Measurements from ENCODE around the gene BBLN.
A peak's percentile ranks its signal among the peaks of the same experiment; 100 is the strongest.

BBLN gene

DNA sequence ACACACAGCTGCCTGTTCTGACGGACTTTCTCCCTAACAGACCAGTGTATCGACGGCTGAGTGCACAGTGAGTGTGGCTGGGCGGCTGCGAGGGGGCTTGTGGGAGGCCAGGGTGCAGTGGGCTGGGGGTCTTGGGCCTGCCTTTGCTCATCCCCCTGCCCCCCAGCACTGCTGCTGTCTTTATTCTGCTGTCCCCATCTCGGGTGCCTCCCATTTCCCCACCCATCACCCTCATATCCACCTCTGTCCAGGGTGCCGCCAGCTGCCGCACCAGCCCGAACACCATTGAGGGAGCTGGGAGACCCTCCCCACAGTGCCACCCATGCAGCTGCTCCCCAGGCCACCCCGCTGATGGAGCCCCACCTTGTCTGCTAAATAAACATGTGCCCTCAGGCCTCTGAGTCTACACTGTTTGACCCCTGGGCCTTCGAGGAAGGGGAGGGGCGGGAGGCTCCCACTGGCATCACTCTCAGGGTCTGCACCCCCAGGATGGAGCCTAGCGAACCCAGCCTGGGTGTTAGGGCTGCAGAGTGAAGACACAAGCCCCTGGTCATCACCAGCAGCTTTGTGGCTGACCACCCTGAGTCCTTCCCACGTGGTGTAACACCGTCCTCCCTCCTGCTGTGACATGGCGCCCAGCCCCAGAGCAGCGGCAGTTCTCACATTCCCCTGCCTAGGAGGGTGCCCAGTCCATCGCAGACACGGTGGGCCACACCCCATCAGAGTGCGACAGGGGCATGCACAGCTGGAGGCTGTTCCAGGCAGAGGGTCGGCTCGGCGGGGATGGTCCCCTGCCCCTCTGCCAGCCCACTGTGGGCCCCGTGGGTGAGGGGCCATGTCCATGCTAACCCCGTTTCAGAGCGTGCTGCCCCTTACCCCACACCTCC is 6.8 kb upstream of the BBLN start:
- no peak for ATAC-seq (ENCODE audit: low read depth)

GRCh38 chr9:128153947-128154695 is 5.9 kb upstream of the BBLN start:
- H3K4me3 ChIP-seq (ENCODE audit: severe bottlenecking), result no peak overlapping the region
- H3K4me1 ChIP-seq (ENCODE audit: insufficient read depth, poor library complexity, severe bottlenecking), result peaks cover 5% of the 10 kb centered on the region
- H3K36me3 ChIP-seq (ENCODE audit: low read depth), result no peaks in the 10 kb centered on the region
- no peak for ATAC-seq (ENCODE audit: low read depth)
- DNase-seq (ENCODE audit: low spot score), result no peak
- H3K9me3 ChIP-seq (ENCODE audit: severe bottlenecking), result no peaks in the 10 kb centered on the region
- TF ChIP-seq, protein P1, sequence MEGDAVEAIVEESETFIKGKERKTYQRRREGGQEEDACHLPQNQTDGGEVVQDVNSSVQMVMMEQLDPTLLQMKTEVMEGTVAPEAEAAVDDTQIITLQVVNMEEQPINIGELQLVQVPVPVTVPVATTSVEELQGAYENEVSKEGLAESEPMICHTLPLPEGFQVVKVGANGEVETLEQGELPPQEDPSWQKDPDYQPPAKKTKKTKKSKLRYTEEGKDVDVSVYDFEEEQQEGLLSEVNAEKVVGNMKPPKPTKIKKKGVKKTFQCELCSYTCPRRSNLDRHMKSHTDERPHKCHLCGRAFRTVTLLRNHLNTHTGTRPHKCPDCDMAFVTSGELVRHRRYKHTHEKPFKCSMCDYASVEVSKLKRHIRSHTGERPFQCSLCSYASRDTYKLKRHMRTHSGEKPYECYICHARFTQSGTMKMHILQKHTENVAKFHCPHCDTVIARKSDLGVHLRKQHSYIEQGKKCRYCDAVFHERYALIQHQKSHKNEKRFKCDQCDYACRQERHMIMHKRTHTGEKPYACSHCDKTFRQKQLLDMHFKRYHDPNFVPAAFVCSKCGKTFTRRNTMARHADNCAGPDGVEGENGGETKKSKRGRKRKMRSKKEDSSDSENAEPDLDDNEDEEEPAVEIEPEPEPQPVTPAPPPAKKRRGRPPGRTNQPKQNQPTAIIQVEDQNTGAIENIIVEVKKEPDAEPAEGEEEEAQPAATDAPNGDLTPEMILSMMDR (IDR thresholded peaks at IDR 0.05; ENCODE audit: poor library complexity, severe bottlenecking), result no peak
- H3K27me3 ChIP-seq (ENCODE audit: insufficient read depth, poor library complexity, severe bottlenecking), result no peaks in the 10 kb centered on the region
- no peak overlapping the region for H3K27ac ChIP-seq (ENCODE audit: poor library complexity, severe bottlenecking)

More for the DNA sequence above, 6.8 kb upstream of the BBLN start:
- H3K36me3 ChIP-seq (ENCODE audit: low read depth), result no peaks in the 10 kb centered on the region
- H3K9me3 ChIP-seq (ENCODE audit: severe bottlenecking), result no peaks in the 10 kb centered on the region
- no peaks in the 10 kb centered on the region for H3K27me3 ChIP-seq (ENCODE audit: insufficient read depth, poor library complexity, severe bottlenecking)
- no peak for DNase-seq (ENCODE audit: low spot score)
- H3K4me3 ChIP-seq (ENCODE audit: severe bottlenecking), result no peak overlapping the region
- peaks cover 13% of the 10 kb centered on the region for H3K4me1 ChIP-seq (ENCODE audit: insufficient read depth, poor library complexity, severe bottlenecking)
- TF ChIP-seq, protein P1 (IDR thresholded peaks at IDR 0.05; ENCODE audit: poor library complexity, severe bottlenecking), result no peak
- no peak overlapping the region for H3K27ac ChIP-seq (ENCODE audit: poor library complexity, severe bottlenecking)

- no peak overlapping the region for H3K4me3 ChIP-seq (ENCODE audit: severe bottlenecking)
- DNase-seq (ENCODE audit: low spot score) (no peak), ATAC-seq (ENCODE audit: low read depth) (no peak)
- TF ChIP-seq, protein P1 (IDR thresholded peaks at IDR 0.05; ENCODE audit: poor library complexity, severe bottlenecking), result no peak
- H3K27ac ChIP-seq (ENCODE audit: poor library complexity, severe bottlenecking), result no peak overlapping the region
- no peaks in the 10 kb centered on the region for H3K36me3 ChIP-seq (ENCODE audit: low read depth)
- no peaks in the 10 kb centered on the region for H3K27me3 ChIP-seq (ENCODE audit: insufficient read depth, poor library complexity, severe bottlenecking)
- no peaks in the 10 kb centered on the region for H3K9me3 ChIP-seq (ENCODE audit: severe bottlenecking)
- H3K4me1 ChIP-seq (ENCODE audit: insufficient read depth, poor library complexity, severe bottlenecking), result no peaks in the 10 kb centered on the region
Observed at GRCh38 chr9:128155736-128156500, 4.1 kb upstream of the BBLN start.

GRCh38 chr9:128159522-128159783 is 612 bp upstream of the BBLN start:
- ATAC-seq (ENCODE audit: low read depth), result no peak
- Histone ChIP-seq H3K27ac (ENCODE audit: poor library complexity, severe bottlenecking) (peak overlapping the region; percentile 26), H3K27me3 (ENCODE audit: insufficient read depth, poor library complexity, severe bottlenecking) (no peaks in the 10 kb centered on the region), H3K4me3 (ENCODE audit: severe bottlenecking) (peak overlapping the region; percentile 89), H3K9me3 (ENCODE audit: severe bottlenecking) (no peaks in the 10 kb centered on the region), H3K36me3 (ENCODE audit: low read depth) (peaks cover 16% of the 10 kb centered on the region), H3K4me1 (ENCODE audit: insufficient read depth, poor library complexity, severe bottlenecking) (no peaks in the 10 kb centered on the region)
- TF ChIP-seq, protein P1 (IDR thresholded peaks at IDR 0.05; ENCODE audit: poor library complexity, severe bottlenecking), result no peak
- DNase-seq (ENCODE audit: low spot score), result no peak

Data from RWPE2 (cell line).